Measurements from ENCODE around the gene HAGHL.
"Not testable (repeated sequence)": the region's sequence is repeated elsewhere in the genome, so short reads cannot be mapped to it uniquely, and the experiment has no call there.

Gene HAGHL

DNA sequence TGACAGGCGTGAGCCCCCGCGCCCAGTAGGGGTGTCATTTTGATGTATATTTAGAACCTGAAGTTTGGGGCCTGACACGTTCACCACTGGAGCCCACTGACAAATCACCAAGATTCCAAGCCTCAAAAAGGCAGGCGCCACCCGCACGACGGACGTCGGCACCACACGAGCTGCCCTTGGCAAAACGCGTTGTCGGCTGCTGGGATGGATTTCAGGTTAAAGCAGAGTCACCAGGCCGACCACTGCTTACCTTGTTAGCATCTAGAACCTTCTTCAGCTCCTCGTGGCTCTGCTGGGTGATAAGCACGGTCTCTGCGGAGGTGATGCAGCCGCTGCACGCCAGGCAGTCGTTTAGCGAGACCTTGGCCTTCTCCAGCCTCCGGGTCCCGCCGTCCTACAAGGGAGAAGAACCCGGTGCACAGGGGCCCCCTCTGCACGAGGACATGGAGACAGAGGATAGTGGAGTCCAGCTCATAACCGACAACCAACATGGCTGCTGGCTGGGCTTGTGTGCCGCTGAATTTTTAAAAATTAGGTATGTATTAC is 10.1 kb downstream of the HAGHL start:
- DNase-seq: no peak

DNA sequence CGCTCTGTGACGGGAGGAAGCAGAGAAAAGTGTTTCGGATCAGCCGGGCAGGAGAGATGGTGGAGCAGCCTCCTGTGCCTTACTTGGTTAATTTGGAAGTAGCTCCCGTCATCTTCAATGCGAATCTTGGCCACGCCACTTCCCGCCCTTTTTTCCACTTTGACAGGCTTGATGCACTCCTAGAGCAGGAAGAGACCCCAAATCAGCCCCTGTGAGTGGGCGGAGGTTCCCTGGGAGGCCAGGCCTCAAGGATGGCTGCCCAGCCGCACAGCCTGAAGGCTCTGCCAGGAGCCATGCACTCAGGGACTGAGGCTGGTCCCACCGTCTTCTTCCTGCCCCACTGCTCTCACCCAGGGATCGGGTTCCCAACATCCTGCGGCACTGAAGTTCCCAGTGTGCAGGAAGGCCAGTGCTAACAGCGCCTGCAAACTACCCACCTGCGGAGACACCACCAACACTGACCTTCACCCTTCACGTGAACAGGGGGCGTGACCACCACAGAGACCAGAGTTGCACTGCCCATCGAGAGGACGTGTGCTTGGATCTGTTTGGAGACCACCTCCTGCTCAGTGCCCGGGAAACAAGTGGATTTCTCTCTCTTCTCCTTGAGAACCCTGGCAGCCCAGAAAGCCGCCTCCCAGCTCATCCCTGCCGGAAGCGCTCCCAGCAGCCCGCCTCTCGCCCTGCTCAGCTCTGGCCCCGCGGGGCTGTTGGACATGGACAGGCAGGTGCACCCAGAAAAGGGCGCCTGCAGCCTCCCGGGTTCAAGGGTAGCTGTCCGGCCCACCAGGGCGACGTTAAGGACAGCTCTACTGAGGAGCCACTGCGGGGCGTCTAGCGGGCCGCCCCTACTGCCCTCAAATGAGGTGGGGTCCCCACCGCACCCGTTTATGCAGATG is 12.9 kb downstream of the HAGHL start:
- DNase-seq: no peak

DNA sequence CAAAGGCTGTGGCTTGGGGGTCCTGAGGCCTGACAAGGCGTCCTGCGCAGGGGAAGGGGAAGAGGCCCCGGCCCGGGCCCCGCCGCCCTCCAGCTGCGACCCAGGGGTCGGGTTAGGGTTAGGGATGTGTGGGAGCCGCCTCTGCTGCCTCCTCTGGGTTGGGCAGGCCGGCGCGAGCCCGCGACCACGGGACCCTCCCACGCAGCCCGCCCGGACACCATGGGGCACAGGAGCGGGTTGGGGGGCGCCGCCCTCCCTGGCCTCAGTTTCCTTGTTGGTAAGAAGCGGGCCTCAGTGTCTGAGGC is 13.5 kb downstream of the HAGHL start:
- no peak for DNase-seq

GRCh38 chr16:740764-741505 is 14.0 kb downstream of the HAGHL start, which contains the start of gene CIAO3:
TSS of gene CIAO3 (minus strand) at chr16:740997. CDS start at chr16:740985, 12 bp downstream.
- DNase-seq: peak; percentile 88

- no peak for DNase-seq
These were observed 15.2 kb downstream of the HAGHL start for GRCh38 chr16:741986-742629.

DNA sequence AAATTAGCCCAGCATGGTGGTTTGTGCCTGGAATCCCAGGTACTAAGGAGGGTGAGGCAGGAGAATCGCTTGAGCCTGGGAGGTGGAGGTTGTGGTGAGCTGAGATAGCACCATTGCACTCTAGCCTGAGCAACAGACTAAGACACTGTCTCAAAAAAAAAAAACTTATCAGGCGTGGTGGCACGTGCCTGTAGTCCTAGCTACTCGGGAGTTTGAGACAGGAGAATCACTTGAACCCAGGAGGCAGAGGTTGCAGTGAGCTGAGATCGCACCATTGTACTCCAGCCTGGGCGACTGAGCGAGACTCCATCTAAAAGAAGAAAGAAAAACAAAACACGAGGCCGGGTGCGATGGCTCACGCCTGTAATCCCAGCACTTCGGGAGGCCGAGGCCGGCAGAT is 16.0 kb downstream of the HAGHL start:
- not testable (repeated sequence) for DNase-seq

GRCh38 chr16:743794-744500 is 17.0 kb downstream of the HAGHL start:
- DNase-seq: no peak

DNA sequence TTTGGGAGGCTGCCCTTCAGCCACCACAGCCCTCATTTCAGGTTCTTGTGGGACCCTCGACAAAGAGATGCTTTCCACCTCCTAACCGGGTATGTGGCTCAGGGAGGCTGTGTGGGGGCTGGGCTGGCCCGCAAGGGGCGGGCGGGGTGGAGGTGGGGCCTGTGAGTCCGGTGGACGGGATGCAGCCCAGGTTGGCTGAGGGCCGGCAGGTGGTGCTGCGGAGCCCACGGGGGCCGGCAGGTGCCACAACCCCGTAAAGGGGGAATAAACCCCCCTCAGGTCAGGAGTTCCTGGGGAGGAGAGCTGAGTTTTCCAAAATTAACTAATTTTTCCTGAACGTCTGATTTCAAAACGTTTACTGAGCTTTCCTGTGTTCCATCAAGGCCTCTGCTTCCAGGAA is 18.8 kb downstream of the HAGHL start:
- no peak for DNase-seq

GRCh38 chr16:746637-747036 is 19.7 kb downstream of the HAGHL start:
- no peak for DNase-seq

GRCh38 chr16:747978-748746 is 21.3 kb downstream of the HAGHL start:
- no peak for DNase-seq

DNA sequence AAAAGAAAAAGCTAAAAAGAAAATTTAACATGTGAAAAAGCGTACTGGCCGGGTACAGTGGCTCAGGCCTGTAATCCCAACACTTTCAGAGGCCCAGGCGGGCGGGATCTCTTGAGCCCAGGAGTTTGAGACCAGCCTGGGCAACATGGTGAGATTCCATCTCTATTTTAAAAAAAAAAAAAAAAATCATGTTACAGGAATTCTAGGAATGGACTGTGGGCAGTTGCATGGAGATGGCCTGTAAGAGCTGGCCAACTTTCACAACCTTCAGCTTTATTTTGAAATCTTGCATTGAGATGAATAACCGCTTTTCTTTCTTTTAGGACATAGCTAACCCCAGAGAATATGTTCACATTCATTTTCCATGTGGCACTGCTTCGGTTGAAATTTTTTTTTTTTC is 22.1 kb downstream of the HAGHL start:
- no peak for DNase-seq

DNA sequence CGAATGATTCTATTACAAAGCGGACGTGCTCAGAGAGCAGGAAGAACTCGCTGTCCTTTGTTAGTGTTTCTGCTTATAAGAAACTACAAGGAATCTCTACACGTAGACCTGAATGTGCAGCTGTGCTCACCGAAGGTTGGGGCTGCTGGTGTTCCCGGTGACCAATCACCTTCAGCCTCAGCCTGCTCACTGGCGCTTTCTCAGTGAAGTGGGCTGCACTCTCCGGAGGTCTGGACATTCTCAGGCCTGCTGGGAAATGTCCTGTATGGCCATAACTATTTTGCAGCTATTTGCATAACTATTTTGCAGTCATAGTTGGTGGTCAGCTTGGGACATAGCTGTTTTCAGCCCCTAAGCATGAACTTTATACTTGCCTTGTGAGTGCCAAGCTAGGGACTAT is 23.6 kb downstream of the HAGHL start:
- no peak for DNase-seq

DNA sequence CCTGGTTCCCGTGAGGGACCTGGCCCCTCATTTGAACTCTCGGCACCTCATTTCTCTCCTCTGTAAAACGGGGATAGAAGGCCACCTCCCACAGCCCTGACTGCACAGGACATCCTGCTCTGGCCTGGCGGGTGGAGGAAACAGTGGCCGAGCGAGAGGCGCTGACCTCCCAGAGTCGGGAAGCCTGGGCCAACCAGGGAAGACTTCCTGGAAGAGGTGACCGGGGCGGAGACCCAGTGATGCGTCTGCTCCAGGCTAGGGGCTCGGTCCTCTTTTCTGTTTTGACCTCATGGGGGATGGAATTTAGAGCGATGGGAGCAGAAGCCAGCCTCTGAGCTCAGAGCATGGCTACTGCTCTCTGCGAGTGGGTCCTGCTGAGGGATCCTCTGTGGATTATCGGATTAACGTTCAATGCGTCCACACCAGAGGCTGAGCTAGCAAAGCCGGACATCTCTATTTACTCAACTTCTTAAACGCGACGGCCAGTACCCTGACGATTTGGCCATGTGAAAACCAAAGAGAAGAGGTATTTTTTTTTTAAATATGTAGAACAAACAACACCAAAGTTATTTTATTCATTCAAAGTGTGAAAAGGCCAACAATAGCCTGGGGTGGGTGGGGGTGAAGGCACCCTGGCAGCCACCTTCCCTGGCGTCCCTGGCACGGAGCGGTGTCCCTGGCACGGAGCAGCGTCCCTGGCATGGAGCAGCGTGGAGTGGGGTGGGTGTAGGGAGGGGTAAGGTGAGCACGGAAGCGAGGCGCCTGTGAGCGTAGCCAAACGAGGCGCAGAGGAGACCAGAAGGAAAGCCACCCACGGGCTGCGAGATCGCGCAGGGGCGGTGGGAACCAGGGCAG is 24.5 kb downstream of the HAGHL start:
- no peak for DNase-seq

- DNase-seq: no peak
These were observed 25.1 kb downstream of the HAGHL start for GRCh38 chr16:752007-752312.

GRCh38 chr16:754121-754607 is 27.3 kb downstream of the HAGHL start:
- DNase-seq: not testable (repeated sequence)

DNA sequence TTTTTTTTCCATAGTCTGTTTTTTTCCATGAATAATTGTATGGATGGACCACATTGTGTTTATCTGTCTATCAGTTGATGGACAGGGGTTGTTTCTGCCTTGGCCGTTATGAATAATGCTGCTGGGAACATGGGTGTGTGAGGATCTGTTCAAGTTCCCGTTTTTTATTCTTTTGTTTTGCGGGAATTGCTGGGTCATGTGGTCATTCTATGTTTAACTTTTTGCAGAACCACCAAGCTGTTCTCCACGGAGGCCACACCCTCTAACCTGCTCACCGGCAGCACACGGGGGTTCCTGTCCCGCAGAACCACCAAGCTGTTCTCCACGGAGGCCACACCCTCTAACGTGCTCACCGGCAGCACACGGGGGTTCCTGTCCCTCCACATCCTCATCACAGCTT is 27.8 kb downstream of the HAGHL start:
- DNase-seq: no peak

GRCh38 chr16:756428-756827 is 29.5 kb downstream of the HAGHL start:
- no peak for DNase-seq

GRCh38 chr16:759110-759910 is 32.4 kb downstream of the HAGHL start:
- no peak for DNase-seq

DNA sequence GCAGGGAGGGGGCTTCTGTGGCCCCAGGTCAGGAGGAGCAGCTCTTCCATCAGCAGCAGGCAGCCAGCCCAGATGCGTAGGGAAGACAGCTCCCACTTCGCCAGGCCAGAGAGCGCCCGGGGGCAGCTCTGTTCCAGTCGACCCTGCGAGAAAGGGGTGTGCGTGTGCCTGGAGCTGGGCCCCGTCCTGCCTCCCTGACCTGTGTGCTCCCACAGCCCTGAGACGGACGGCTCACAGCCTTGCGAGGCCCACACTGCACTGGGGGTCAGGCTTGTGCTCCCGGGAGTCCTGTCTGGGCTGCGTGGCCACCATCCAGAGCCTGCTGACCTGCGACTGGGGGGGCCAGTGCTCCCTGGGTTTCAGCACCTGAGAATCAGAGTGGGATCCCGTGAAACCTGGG is 33.2 kb downstream of the HAGHL start:
- no peak for DNase-seq

All from T-helper 9 cell (primary cell).